Ramos (cell line): ENCODE results near the gene TPGS2.

Source experiments
- in situ Hi-C: fragments of 300-500 bp; cut with MboI; formaldehyde crosslinking; loops from one replicate; pipeline ENCODE4 v1.14.3; 2022; ENCODE audit warnings: low sequenced_read_pairs; ENCODE audit not compliant: unreplicated experiment

TPGS2 gene

GRCh38 chr18:36745219-36745975 is 83.4 kb downstream of the TPGS2 start:
- in situ Hi-C loops = no loop called here

- in situ Hi-C loops = no loop called here
These were observed 84.4 kb downstream of the TPGS2 start for GRCh38 chr18:36744261-36744876.
